Adrenal gland (tissue), 12 donors: ENCODE measurements around the gene MPI. TPM values are rescaled to one million over a fixed set of nuclear protein-coding genes. Genes with fewer than 3 reads are reported as not detected.

ENCODE experiments used
- DNase-seq, 7 donors: peaks; one replicate each; pipeline ENCODE4 v3.0.0-alpha.2; 2019 to 2020
- H3K27ac ChIP-seq, 5 donors: fragments of 200-600 bp; sonication (generic) in 4 of 5; 1 replicate in 3 of 5; 2 replicates in 2 of 5; pipeline versions ENCODE4 v1.5.1 to v1.8.0; 2016 to 2020; ENCODE audit warnings: mild to moderate bottlenecking in 1 of 5
- H3K27me3 ChIP-seq: fragments of 200-600 bp; 2 replicates; pipeline ENCODE4 v1.8.0; 2021
- H3K36me3 ChIP-seq, 2 donors: fragments of 200-600 bp; replicated peaks in 1 of 2; 1 replicate in 1 of 2; 2 replicates in 1 of 2; pipeline versions ENCODE4 v1.5.1 to v1.8.0; 2018 to 2022
- H3K4me1 ChIP-seq, 2 donors: fragments of 200-600 bp; replicated peaks in 1 of 2; 1 replicate in 1 of 2; 2 replicates in 1 of 2; pipeline versions ENCODE4 v1.5.1 to v1.8.0; 2018 to 2021
- H3K4me3 ChIP-seq, 4 donors: fragments of 200-600 bp; sonication (generic) in 3 of 4; one replicate each; pipeline ENCODE4 v1.5.1; 2016 to 2018
- H3K9me3 ChIP-seq, 3 donors: fragments of 200-600 bp; sonication (generic) in 1 of 3; replicated peaks in 1 of 3; 1 replicate in 2 of 3; 2 replicates in 1 of 3; pipeline versions ENCODE4 v1.5.1 to v1.8.0; 2016 to 2021
- CTCF ChIP-seq, 6 experiments: fragments of 450-650 bp in 4 of 6; fragments of 200-600 bp in 2 of 6; sonication (generic) in 1 of 6; IDR thresholded peaks; 1 replicate in 5 of 6; 2 replicates in 1 of 6; pipeline versions ENCODE4 v1.5.1 to v1.8.0; 2016 to 2021; ENCODE audit warnings: antibody characterized with exemption in 6 of 6, mild to moderate bottlenecking in 2 of 6, moderate library complexity in 1 of 6
- POLR2A ChIP-seq, 2 donors: fragments of 450-650 bp; IDR thresholded peaks; one replicate each; pipeline ENCODE4 v1.6.1; 2017; ENCODE audit warnings: antibody characterized with exemption in 2 of 2, mild to moderate bottlenecking in 2 of 2, moderate library complexity in 1 of 2
- WGBS, 4 donors: extraction: QIAGEN DNeasy Blood & Tissue Kit in 2 of 4; methylation state at CpG; one replicate each; pipeline versions ENCODE4 v1.1.5 to v1.1.7; 2013 to 2017; 5-methylcytosine and 5-hydroxymethylcytosine counted together
- intact Hi-C, 2 donors: fragments of 100-400 bp; cut with DNase I; formaldehyde crosslinking; loops; one replicate each; pipeline versions ENCODE4 v1.14.1 to v1.15.0; 2022 to 2023
- polyA plus RNA-seq, 3 donors: library from polyadenylated mRNA; stranded (reverse); fragments of 200-250 nt in 2 of 3; fragments of 350-450 nt in 1 of 3; fragmentation: Illumina TruSeq in 1 of 3; extraction: RNeasy Lipid Tissue Mini Kit (QIAGEN cat#74804) in 1 of 3; gene quantifications; one replicate each; pipeline ENCODE4 v1.2.3, GENCODE V29; 2013 to 2014
- total RNA-seq, 9 donors: library from RNA; depleted of rRNA in 4 of 9; stranded (reverse); fragments of >200 nt in 4 of 9; fragments of 120-200 nt in 1 of 9; fragmentation: NEBNext Ultra II Directional in 1 of 9; extraction: Animal tissue kit (Norgen Biotek cat#: 25700) in 1 of 9; gene quantifications; one replicate each; pipeline versions ENCODE4 v1.1.0 to v1.2.4, GENCODE V29; 2013 to 2023
- donor health status: healthy with polysubstance abuse.
- donor health status: Bipolar disorder and iron deficiency.
- donor health status: DM: yes; HTN: yes; CAD: no.
- donor health status: DM: no; HTN: no; CAD: no.
- donor health status: DM: no; HTN: no; CAD: no.
- donor health status: DM: yes; HTN: yes; CAD: no.

Gene MPI
- total and polyA plus RNA-seq, 12 donors = 26.2 to 218 (median 105) TPM

- H3K4me1 ChIP-seq = peaks cover 46 to 63% of the 10 kb centered on the region in 2 donors
- H3K4me3 ChIP-seq = no peak overlapping the region
- peak; percentile 52 to 78 (median 73) for DNase-seq
- no peak for TF ChIP-seq POLR2A (IDR thresholded peaks at IDR 0.05)
- TF ChIP-seq CTCF (IDR thresholded peaks at IDR 0.05) = no peak
- H3K9me3 ChIP-seq = no peaks in the 10 kb centered on the region
- WGBS, 4 donors = 61 to 80% (median 70%) methylated on average over 6 of the region's 6 CpGs
- no peaks in the 10 kb centered on the region for H3K27me3 ChIP-seq
- H3K36me3 ChIP-seq = peaks cover 0 to 5% of the 10 kb centered on the region in 2 donors
- intact Hi-C loops = no loop called here
- H3K27ac ChIP-seq = peak overlapping the region in 4 of 5 donors; percentile 52 to 89 (median 72)
Measured at GRCh38 chr15:74866090-74866489, 23.8 kb upstream of the MPI start.

GRCh38 chr15:74867466-74868038, 22.3 kb upstream of the MPI start:
- Histone ChIP-seq H3K27ac (peak overlapping the region in 4 of 5 donors; percentile 16 to 89 (median 56)), H3K27me3 (no peaks in the 10 kb centered on the region), H3K36me3 (peaks cover 0 to 5% of the 10 kb centered on the region in 2 donors), H3K4me3 (no peak overlapping the region), H3K4me1 (peaks cover 56 to 77% of the 10 kb centered on the region in 2 donors), H3K9me3 (no peaks in the 10 kb centered on the region)
- no peak for DNase-seq
- intact Hi-C loops = no loop called here
- 48 to 59% (median 56%) methylated on average over 1 of the region's 1 CpG for WGBS, 4 donors
- no peak for TF ChIP-seq CTCF (IDR thresholded peaks at IDR 0.05)
- TF ChIP-seq POLR2A (IDR thresholded peaks at IDR 0.05) = no peak

GRCh38 chr15:74868059-74868458, 21.8 kb upstream of the MPI start:
- TF ChIP-seq POLR2A (IDR thresholded peaks at IDR 0.05) (no peak), CTCF (IDR thresholded peaks at IDR 0.05) (no peak)
- Histone ChIP-seq H3K4me3 (no peak overlapping the region), H3K27me3 (no peaks in the 10 kb centered on the region), H3K27ac (peak overlapping the region in 4 of 5 donors; percentile 16 to 89 (median 56)), H3K9me3 (no peaks in the 10 kb centered on the region), H3K36me3 (peaks cover 0 to 5% of the 10 kb centered on the region in 2 donors), H3K4me1 (peaks cover 55 to 74% of the 10 kb centered on the region in 2 donors)
- peak in 3 of 7 donors; percentile 47 to 67 (median 53) for DNase-seq
- intact Hi-C loops = no loop called here
- WGBS, 4 donors = 48 to 58% (median 57%) methylated on average over 6 of the region's 6 CpGs

- Histone ChIP-seq H3K27me3 (no peaks in the 10 kb centered on the region), H3K9me3 (no peaks in the 10 kb centered on the region), H3K4me1 (peaks cover 46 to 68% of the 10 kb centered on the region in 2 donors), H3K27ac (peak overlapping the region; percentile 56 to 98 (median 73)), H3K36me3 (peaks cover 0 to 5% of the 10 kb centered on the region in 2 donors), H3K4me3 (no peak overlapping the region)
- intact Hi-C loops = no loop called here
- TF ChIP-seq CTCF (IDR thresholded peaks at IDR 0.05) (no peak), POLR2A (IDR thresholded peaks at IDR 0.05) (no peak)
- DNase-seq = no peak
Measured at GRCh38 chr15:74869372-74869725, 20.5 kb upstream of the MPI start.
